ENCODE data around the gene OR6V1.

Gene OR6V1

DNA sequence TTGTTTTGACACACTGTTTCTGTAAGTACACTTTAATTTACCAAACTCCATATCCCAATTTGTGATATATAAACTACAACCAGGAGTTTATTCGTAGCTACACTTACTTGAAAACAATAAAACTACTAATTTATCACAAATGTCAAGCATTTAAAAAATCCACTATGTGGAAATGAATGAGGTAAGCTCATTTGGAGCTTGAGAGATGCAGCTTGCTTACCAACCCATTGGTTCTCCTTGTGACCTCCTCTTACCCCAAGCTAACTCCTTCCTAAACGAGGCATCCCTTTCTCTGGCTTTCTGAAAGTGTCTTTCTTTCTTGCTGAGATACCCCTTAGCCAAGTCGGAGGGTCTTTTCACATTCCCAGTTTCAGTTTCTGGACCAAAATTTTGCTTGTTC, 2.5 kb downstream of the OR6V1 start:
- DNase-seq (ENCODE audit: low spot score), result no peak
- TF ChIP-seq, protein P1, sequence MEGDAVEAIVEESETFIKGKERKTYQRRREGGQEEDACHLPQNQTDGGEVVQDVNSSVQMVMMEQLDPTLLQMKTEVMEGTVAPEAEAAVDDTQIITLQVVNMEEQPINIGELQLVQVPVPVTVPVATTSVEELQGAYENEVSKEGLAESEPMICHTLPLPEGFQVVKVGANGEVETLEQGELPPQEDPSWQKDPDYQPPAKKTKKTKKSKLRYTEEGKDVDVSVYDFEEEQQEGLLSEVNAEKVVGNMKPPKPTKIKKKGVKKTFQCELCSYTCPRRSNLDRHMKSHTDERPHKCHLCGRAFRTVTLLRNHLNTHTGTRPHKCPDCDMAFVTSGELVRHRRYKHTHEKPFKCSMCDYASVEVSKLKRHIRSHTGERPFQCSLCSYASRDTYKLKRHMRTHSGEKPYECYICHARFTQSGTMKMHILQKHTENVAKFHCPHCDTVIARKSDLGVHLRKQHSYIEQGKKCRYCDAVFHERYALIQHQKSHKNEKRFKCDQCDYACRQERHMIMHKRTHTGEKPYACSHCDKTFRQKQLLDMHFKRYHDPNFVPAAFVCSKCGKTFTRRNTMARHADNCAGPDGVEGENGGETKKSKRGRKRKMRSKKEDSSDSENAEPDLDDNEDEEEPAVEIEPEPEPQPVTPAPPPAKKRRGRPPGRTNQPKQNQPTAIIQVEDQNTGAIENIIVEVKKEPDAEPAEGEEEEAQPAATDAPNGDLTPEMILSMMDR (IDR thresholded peaks at IDR 0.05; ENCODE audit: extremely low read depth, missing control alignments), result no peak

DNA sequence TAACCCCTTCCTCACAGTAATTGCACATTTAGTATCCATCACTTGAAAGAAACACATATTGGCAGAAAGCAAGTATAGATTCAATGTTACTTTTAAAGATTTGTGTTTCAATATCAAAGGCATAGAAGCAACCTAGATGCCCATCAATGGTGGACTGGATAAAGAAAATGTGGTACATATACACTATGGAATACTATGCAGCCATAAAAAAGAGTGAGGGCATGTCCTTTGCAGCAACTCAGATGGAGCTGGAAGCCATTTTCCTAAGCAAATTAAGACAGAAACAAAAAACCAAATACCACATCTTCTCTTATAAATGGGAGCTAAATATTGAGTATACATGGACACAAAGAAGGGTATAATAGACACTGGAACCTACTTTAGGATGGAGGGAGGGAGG, 3.6 kb downstream of the OR6V1 start:
- TF ChIP-seq, protein P1 (IDR thresholded peaks at IDR 0.05; ENCODE audit: extremely low read depth, missing control alignments), result no peak
- no peak for DNase-seq (ENCODE audit: low spot score)

DNA sequence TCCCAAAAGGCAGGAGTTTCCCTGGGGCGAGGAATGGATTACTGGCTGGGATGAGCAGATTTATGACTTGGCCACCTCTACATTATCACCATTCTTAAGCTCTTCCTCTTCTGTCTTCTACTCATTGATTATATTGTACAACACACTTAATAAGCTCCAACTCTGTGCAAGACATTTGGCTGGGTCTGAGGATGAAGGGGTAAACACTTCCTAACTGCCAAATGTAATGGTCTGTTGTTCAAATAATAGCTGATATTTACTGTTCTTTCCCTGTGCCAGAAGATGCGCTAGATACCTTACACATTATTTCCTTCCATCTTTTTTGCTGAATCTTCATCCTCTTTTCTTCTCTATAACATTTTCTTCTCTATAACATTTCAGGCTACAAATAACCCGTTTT, 11.6 kb downstream of the OR6V1 start:
- TF ChIP-seq, protein P1 (IDR thresholded peaks at IDR 0.05; ENCODE audit: extremely low read depth, missing control alignments), result no peak
- no peak for DNase-seq (ENCODE audit: low spot score)

DNA sequence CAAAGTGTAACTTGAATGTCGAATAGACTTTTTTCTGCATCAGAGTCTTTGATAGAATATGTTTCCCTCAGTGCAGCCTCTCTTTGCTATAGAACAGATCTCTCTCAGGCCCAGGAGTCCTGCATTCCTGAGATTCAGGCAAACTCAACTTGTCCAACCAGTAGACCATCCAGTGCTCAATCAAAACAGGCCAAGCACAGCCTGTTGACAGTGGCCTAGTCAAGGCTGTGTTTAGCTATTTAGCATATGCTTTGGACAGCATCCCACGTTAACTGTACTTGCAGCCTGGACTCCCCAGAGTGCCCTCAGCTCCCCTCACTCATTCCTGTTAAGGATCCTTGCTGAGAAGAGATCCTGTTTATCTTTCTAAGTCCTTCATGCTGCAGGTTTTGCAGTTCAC, 16.3 kb downstream of the OR6V1 start:
- DNase-seq (ENCODE audit: low spot score), result no peak

DNA sequence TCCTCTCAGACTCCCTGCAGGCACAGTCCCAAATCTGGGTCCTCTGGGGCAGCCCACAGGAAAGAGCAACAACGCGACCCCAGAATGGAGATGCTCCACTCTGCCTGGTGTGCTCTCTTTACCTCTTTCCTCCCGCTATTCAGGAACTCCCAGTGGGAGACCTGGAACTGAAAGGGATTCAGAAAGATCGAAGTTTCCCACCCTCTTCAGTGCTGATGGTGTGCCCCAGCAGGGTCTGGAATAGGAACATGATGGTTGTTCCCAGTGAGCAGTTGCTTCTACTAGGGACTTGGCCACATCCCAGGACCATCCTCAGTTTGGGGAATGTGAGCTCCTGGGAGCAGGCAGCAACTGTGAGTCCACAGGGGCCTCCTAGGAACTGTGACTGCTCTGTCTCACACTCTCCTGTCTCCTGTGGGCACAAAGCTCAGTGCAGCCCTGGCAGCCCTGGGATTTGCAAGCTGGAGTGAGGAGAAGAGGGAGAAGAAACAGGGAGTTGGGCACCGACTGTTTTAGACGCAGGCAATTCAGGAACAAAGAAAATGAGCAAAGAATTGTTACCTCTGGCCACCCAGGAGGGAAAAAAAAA, 17.9 kb downstream of the OR6V1 start:
- TF ChIP-seq, protein P1 (IDR thresholded peaks at IDR 0.05; ENCODE audit: extremely low read depth, missing control alignments), result no peak
- no peak for DNase-seq (ENCODE audit: low spot score)

More for the DNA sequence above, 16.3 kb downstream of the OR6V1 start:
- TF ChIP-seq, protein P1 (IDR thresholded peaks at IDR 0.05; ENCODE audit: extremely low read depth, missing control alignments), result no peak

DNA sequence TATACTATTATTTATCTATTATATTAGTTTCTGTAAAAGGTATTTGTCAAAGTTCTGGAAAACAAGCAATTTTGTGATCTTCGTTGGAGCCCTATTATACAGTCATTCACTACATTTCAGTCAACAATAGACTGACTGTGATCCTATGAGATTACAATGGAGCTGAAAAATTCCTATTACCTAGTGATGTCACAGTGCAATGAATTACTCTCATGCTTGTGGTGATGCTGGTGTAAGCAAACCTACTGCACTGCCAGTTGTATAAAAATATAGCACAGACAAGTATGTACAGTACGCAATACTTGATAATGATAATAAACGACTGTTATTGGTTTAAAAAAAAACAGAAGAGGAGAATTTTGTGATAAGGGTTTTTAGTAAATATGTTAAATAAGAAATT, 21.4 kb downstream of the OR6V1 start:
- TF ChIP-seq, protein P1 (IDR thresholded peaks at IDR 0.05; ENCODE audit: extremely low read depth, missing control alignments), result no peak
- no peak for DNase-seq (ENCODE audit: low spot score)

DNA sequence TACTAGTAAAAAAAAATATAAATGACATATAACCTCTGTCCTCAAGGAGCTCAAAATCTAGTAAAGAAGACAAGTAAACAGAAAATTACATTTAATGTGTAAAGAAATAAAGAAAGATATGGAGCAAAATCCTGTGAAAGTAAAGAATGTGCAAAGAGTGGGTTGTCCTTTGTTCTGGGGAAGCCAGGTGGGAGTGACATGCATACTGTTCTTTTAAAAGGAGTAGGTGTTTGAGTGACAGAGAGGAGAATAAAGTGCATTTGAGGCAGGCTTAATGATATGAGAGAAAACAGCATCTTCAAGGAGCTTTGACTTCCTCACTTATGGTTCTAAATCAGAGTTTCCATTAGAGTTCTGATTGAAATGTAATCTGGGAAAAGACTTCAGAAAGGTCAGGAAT, 22.0 kb downstream of the OR6V1 start:
- TF ChIP-seq, protein P1 (IDR thresholded peaks at IDR 0.05; ENCODE audit: extremely low read depth, missing control alignments), result no peak
- DNase-seq (ENCODE audit: low spot score), result no peak
